NB4 (cell line): ENCODE data around the gene CTCFL.

ENCODE experiments used
- DNase-seq: peaks from one replicate; pipeline ENCODE4 v3.0.0; 2010; ENCODE audit warnings: low read depth
- H3K4me3 ChIP-seq: one replicate; pipeline ENCODE4 v1.5.1; 2011; ENCODE audit warnings: mild to moderate bottlenecking, low read depth, low read length, moderate library complexity
- CTCF ChIP-seq: IDR thresholded peaks from one replicate; pipeline ENCODE4 v1.5.1; 2012; ENCODE audit warnings: low read depth, low read length
- MAX ChIP-seq: IDR thresholded peaks from 2 replicates; pipeline ENCODE4 v1.6.1; 2011; ENCODE audit warnings: low read depth, low read length
- MYC ChIP-seq: IDR thresholded peaks from 2 replicates; pipeline ENCODE4 v1.6.1; 2011; ENCODE audit warnings: low read depth, low read length
- POLR2A ChIP-seq: IDR thresholded peaks from 2 replicates; pipeline ENCODE4 v1.6.1; 2011; ENCODE audit warnings: mild to moderate bottlenecking; ENCODE audit not compliant: insufficient read length; ENCODE audit errors: extremely low read depth

CTCFL gene

DNA sequence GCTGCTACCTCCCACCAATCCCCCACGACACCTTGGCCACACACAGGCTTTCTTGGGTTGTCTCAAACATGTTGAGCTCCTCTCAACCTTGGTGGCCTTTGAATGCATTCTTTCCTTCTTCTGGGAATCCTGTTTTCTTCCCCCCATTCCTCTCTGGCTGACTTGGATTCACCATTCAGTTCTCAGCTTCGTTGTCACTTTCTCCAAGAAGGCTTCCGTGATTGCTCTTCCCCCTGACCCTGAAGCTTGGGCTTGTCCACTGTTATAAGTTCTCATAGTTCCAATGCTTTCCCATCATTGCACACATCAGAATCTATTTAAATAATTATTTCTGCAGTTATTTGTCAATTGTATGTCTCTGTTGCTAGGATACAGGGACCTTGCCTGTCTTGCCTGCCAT is 69.6 kb downstream of the CTCFL start:
- no peak overlapping the region for H3K4me3 ChIP-seq
- no peak for DNase-seq
- TF ChIP-seq MYC, result no peak
- TF ChIP-seq MAX, result no peak
- no peak for TF ChIP-seq CTCF
- no peak for TF ChIP-seq POLR2A

DNA sequence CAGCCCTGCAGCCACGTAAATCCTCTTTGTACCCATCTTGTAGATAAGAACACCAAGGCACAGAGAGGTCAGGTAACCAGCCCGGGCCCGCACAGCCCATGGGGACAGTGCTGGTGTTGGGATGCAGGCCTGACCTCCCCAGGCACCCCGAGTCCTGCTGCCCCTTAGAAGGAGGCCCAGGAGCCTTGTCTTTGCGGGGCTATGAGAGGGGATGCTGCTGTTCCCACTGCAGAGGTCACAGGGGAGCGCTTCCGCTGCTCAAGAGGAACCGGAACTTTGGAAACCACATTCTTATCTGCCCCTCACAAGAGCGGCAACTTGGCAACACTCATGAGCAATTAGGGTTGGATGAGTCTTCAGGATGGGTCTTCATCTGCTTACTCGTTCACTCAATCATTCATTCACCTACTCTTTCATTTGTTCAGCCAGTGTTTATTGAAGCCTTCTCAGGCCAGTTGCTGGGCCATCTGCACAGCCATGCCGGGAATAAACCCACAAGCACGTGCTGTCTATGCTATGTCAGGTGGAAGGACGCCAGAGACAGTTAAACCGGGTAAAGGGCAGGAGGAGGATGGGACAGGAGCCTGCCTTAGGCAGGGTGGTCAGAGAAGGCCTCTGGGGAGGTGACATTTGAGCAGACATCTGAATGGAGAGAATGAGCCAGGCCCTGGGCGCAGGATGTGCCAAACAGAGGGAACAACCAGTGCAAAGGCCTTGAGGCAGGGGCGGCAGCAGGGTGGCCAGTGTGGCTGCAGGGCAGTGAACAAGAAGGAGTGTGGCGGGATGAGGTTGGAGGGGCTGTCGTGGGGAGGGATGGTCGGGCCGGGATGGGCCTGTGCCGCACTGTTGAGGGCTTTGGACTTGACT is 72.9 kb downstream of the CTCFL start:
- H3K4me3 ChIP-seq, result peak overlapping the region; percentile 29
- TF ChIP-seq CTCF, result no peak
- TF ChIP-seq MYC, result peak; percentile 58; the same call in 1 of the 2 replicates
- TF ChIP-seq MAX, result peak; percentile 96
- no peak for TF ChIP-seq POLR2A
- DNase-seq, result peak; percentile 99

- peak overlapping the region; percentile 29 for H3K4me3 ChIP-seq
- TF ChIP-seq POLR2A, result no peak
- TF ChIP-seq MYC, result 0 out of 2 replicates have a peak, but pooled peaks have one; percentile 18
- peak; percentile 74 for TF ChIP-seq MAX
- no peak for TF ChIP-seq CTCF
- DNase-seq, result no peak
These were observed 73.5 kb downstream of the CTCFL start for GRCh38 chr20:57451431-57451794.

DNA sequence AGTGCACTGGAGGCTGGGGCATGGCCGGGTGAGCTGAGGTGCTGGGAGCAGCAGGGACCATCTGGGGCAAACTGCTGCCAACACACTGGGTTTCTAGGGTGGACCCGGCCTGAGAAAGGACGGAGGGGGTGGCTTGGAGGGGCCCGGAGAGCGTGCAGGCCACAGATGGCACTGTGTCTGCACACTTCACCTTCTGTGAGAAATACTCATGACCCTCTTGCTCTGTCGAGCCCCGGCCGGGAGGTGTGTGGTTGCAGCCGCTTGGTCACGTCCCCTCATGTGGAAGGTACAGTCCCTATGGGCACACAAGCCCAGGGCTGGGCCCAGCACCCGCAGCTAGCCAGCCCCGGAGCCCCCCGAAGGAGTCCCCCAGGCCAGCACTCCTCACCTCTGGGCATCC is 74.0 kb downstream of the CTCFL start:
- TF ChIP-seq MAX (peak; percentile 25; the same call in 1 of the 2 replicates), POLR2A (no peak), MYC (peak; percentile 35; the same call in 1 of the 2 replicates), CTCF (no peak)
- peak overlapping the region; percentile 29 for H3K4me3 ChIP-seq
- peak; percentile 68 for DNase-seq

GRCh38 chr20:57450419-57450818 is 74.5 kb downstream of the CTCFL start:
- peak; percentile 99 for DNase-seq
- TF ChIP-seq MAX, result no peak
- no peak for TF ChIP-seq CTCF
- TF ChIP-seq POLR2A, result no peak
- TF ChIP-seq MYC, result no peak
- H3K4me3 ChIP-seq, result peak overlapping the region; percentile 29
